Keratinocyte (primary cell): ENCODE results near the gene ASCC2.

ENCODE experiments used
- CTCF ChIP-seq, 3 experiments: IDR thresholded peaks in 1 of 3; conservative IDR thresholded peaks in 1 of 3; optimal IDR thresholded peaks in 1 of 3; 2 replicates in 2 of 3; 3 replicates in 1 of 3; pipeline versions ENCODE3 to v1.5.1; 2011; ENCODE audit warnings: low read length in 3 of 3, mild to moderate bottlenecking in 3 of 3, moderate library complexity in 2 of 3, control low read depth in 1 of 3, inconsistent platforms in 1 of 3; ENCODE audit not compliant: insufficient read depth in 2 of 3; ENCODE audit errors: extremely low read depth in 1 of 3
- EZH2 ChIP-seq: IDR thresholded peaks from one replicate; pipeline ENCODE4 v1.6.1; 2012; ENCODE audit warnings: inconsistent platforms, mild to moderate bottlenecking, low read length, moderate library complexity

- no peak for TF ChIP-seq EZH2
- no peak for TF ChIP-seq CTCF (optimal IDR thresholded peaks at IDR 0.05 in 1 of 3, IDR thresholded peaks at IDR 0.05 in 1 of 3, conservative IDR thresholded peaks at IDR 0.05 in 1 of 3; ENCODE audit: extremely low read depth in 1 of 3, insufficient read depth in 2 of 3, low read length in 3 of 3)
These were observed 39.8 kb downstream of the ASCC2 start for GRCh38 chr22:29798318-29798717.
